Testis (tissue), 3 donors: ENCODE data around the gene SLC30A4. TPM values are rescaled to one million over a fixed set of nuclear protein-coding genes. Genes with fewer than 3 reads are reported as not detected.
A peak's percentile ranks its signal among the peaks of the same experiment; 100 is the strongest.
"Not testable (repeated sequence)": the region's sequence is repeated elsewhere in the genome, so short reads cannot be mapped to it uniquely, and the experiment has no call there.

ENCODE experiments used
- DNase-seq: peaks from one replicate; pipeline ENCODE4 v3.0.0-alpha.2; 2019
- H3K27ac ChIP-seq, 2 donors: fragments of 200-600 bp; sonication (generic); one replicate each; pipeline ENCODE4 v1.5.1; 2019
- H3K27me3 ChIP-seq: fragments of 200-600 bp; sonication (generic); one replicate; pipeline ENCODE4 v1.5.1; 2019
- H3K36me3 ChIP-seq: fragments of 200-600 bp; sonication (generic); one replicate; pipeline ENCODE4 v1.5.1; 2017; ENCODE audit warnings: low read depth; ENCODE audit errors: missing control alignments
- H3K4me1 ChIP-seq: fragments of 200-600 bp; sonication (generic); one replicate; pipeline ENCODE4 v1.5.1; 2019
- H3K4me3 ChIP-seq, 2 donors: fragments of 200-600 bp; sonication (generic); one replicate each; pipeline ENCODE4 v1.5.1; 2017 to 2019
- H3K9me3 ChIP-seq: fragments of 200-600 bp; sonication (generic); one replicate; pipeline ENCODE4 v1.5.1; 2017
- CTCF ChIP-seq, 3 experiments: fragments of 450-650 bp in 2 of 3; fragments of 200-600 bp in 1 of 3; sonication (generic) in 1 of 3; IDR thresholded peaks; one replicate each; pipeline ENCODE4 v1.5.1; 2016 to 2019; ENCODE audit warnings: antibody characterized with exemption in 3 of 3, mild to moderate bottlenecking in 2 of 3, moderate library complexity in 1 of 3
- POLR2A ChIP-seq: fragments of 450-650 bp; IDR thresholded peaks from one replicate; pipeline ENCODE4 v1.6.1; 2017; ENCODE audit warnings: antibody characterized with exemption, mild to moderate bottlenecking, moderate library complexity
- WGBS, 2 donors: methylation state at CpG; one replicate each; pipeline ENCODE4 v1.1.5; 2018; 5-methylcytosine and 5-hydroxymethylcytosine counted together
- intact Hi-C: fragments of 100-400 bp; cut with DNase I; formaldehyde crosslinking; loops from one replicate; pipeline ENCODE4 v1.15.1; 2023; ENCODE audit warnings: low total_unique reads
- polyA plus RNA-seq: library from polyadenylated mRNA; stranded (reverse); fragments of 350-450 nt; fragmentation: Illumina TruSeq; extraction: RNeasy Lipid Tissue Mini Kit (QIAGEN cat#74804); gene quantifications from one replicate; pipeline ENCODE4 v1.2.3, GENCODE V29; 2014; ENCODE audit warnings: low read depth, low replicate concordance; ENCODE audit not compliant: insufficient read depth
- total RNA-seq, 2 donors: library from RNA; depleted of rRNA; stranded (reverse); fragments of >200 nt; gene quantifications; one replicate each; pipeline ENCODE4 v1.2.3, GENCODE V29; 2016

The SLC30A4 gene
- total and polyA plus RNA-seq, 3 donors from 2014 or later: 18.8 to 32.6 (median 28.1) TPM

DNA sequence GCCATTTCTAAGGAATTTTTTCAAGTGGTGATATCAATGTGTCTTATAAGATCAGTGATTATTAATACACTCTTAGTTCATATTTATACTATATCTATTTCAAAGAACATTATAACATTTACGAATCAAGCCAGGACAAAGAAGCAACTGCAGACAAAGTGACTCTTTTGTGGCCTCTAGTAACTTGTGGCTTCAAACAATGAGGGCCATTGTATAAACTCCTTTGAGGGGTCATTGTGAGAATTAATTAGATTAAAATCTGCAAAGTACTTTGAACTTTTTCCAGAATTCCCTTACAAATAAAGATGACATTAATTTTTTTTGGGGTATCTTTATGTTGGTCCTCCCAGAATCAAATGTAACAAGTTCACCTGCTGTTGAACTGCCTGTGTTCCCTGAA, 12.3 kb upstream of the SLC30A4 start:
- Histone ChIP-seq H3K4me1 (peaks cover 22% of the 10 kb centered on the region), H3K9me3 (no peaks in the 10 kb centered on the region), H3K27me3 (no peaks in the 10 kb centered on the region), H3K36me3 (no peaks in the 10 kb centered on the region), H3K27ac (peak overlapping the region; percentile 50), H3K4me3 (no peak overlapping the region)
- TF ChIP-seq CTCF (IDR thresholded peaks at IDR 0.05) (no peak), POLR2A (no peak)
- DNase-seq: no peak
- intact Hi-C loops: no loop called here
- WGBS, 2 donors: 66 to 69% methylated on average over 1 of the region's 1 CpG

DNA sequence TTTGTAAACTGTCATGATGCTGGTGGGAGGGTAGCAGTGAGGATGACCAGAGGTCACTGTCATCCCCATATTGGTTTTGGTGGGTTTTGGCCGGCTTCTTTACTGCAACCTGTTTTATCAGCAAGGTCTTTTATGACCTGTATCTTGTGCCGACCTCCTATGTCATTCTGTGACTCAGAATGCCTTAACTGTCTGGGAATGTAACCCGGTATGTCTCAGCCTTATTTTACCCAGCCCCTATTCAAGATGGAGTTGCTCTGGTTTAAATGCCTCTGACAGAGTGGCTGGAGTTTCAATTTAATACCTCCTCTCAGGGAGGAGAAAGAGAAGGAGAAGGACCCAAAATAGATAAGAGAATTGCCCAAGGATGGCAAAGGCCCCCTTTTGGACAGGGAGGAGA, 10.3 kb upstream of the SLC30A4 start:
- peaks cover 30% of the 10 kb centered on the region for H3K4me1 ChIP-seq
- H3K36me3 ChIP-seq, H3K27ac ChIP-seq, intact Hi-C loops, DNase-seq, H3K4me3 ChIP-seq, H3K27me3 ChIP-seq, H3K9me3 ChIP-seq: not testable (repeated sequence)
- whole genome bisulfite sequencing, 2 donors: 79% methylated on average over 3 of the region's 3 CpGs

DNA sequence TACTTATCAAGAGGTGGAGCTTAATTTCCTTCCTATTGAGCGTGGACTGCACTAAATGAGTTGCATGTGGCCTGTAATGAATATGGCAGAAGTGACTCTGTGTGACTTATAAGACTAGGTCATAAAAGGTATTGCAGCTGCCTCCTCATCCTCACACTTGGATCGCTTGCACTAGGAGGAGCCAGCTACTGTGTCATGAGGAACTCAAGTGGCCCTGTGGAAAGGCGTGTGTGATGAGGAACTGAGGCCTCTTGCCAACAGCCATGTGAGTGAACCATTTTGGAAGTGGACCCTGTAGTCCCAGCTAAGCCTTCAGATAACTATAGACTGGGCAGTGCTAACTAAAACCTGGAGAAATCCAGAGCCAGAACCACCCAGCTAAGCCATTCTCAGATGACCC, 7.1 kb upstream of the SLC30A4 start:
- H3K4me3 ChIP-seq: no peak overlapping the region
- no peaks in the 10 kb centered on the region for H3K9me3 ChIP-seq
- TF ChIP-seq POLR2A (no peak), CTCF (IDR thresholded peaks at IDR 0.05) (no peak)
- peak overlapping the region; percentile 21 to 57 for H3K27ac ChIP-seq
- H3K4me1 ChIP-seq: peaks cover 16% of the 10 kb centered on the region
- H3K27me3 ChIP-seq: no peaks in the 10 kb centered on the region
- intact Hi-C loops: no loop called here
- H3K36me3 ChIP-seq: no peaks in the 10 kb centered on the region
- peak; percentile 46 for DNase-seq
- WGBS, 2 donors: 65 to 74% methylated on average over 3 of the region's 3 CpGs

- TF ChIP-seq CTCF (IDR thresholded peaks at IDR 0.05): no peak
- no peak for TF ChIP-seq POLR2A
- Histone ChIP-seq H3K27ac (no peak overlapping the region), H3K36me3 (no peaks in the 10 kb centered on the region), H3K27me3 (no peaks in the 10 kb centered on the region), H3K4me3 (no peak overlapping the region), H3K4me1 (peaks cover 11% of the 10 kb centered on the region), H3K9me3 (no peaks in the 10 kb centered on the region)
- 46 to 67% methylated on average over 8 of the region's 8 CpGs for WGBS, 2 donors
- intact Hi-C loops: no loop called here
- peak; percentile 10 for DNase-seq
Measured at GRCh38 chr15:45527086-45527485, 4.5 kb upstream of the SLC30A4 start.

DNA sequence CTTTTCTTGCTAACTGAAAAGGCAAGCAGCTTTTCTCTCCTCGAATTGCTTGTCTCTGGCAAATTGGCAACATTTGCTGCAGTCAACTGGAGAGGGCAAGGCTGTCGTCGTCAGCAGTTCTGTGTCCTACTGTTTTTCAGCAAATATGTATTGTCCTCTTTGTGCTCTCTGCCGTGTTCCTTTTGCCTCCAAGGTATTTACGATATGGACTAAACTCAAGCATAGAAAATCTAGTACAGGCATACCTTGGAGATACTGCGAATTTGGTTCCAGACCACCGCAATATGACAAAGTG, 558 bp upstream of the SLC30A4 start:
- peaks cover 14% of the 10 kb centered on the region for H3K4me1 ChIP-seq
- H3K27ac ChIP-seq: peak overlapping the region; percentile 78 to 93
- intact Hi-C loops: no loop called here
- H3K27me3 ChIP-seq: no peaks in the 10 kb centered on the region
- no peak for DNase-seq
- 17% methylated on average over 7 of the region's 7 CpGs for WGBS, 2 donors
- H3K36me3 ChIP-seq: no peaks in the 10 kb centered on the region
- no peaks in the 10 kb centered on the region for H3K9me3 ChIP-seq
- peak overlapping the region; percentile 74 to 88 for H3K4me3 ChIP-seq
- no peak for TF ChIP-seq CTCF (IDR thresholded peaks at IDR 0.05)
